ENCODE measurements around the gene KIF25.

KIF25 gene

GRCh38 chr6:167957626-167958025 is 39.8 kb upstream of the KIF25 start:
- no peak overlapping the region for H3K4me3 ChIP-seq (ENCODE audit: low read length in 2 of 2)
- peaks cover 16 to 21% of the 10 kb centered on the region in 2 donors for H3K36me3 ChIP-seq (ENCODE audit: control insufficient read depth in 2 of 2, insufficient read depth in 2 of 2, low read length in 2 of 2)
- H3K4me1 ChIP-seq (ENCODE audit: control insufficient read depth in 2 of 2, insufficient read depth in 2 of 2, low read length in 2 of 2), result peaks cover 0 to 7% of the 10 kb centered on the region in 2 donors
- no peak overlapping the region for H3K27ac ChIP-seq (ENCODE audit: low read depth in 2 of 2, low read length in 2 of 2)
- H3K9ac ChIP-seq (ENCODE audit: low read depth in 1 of 2, low read length in 2 of 2), result no peak overlapping the region
- no peaks in the 10 kb centered on the region for H3K9me3 ChIP-seq (ENCODE audit: control insufficient read depth in 2 of 2, low read length in 2 of 2)
- no peaks in the 10 kb centered on the region for H3K27me3 ChIP-seq (ENCODE audit: control insufficient read depth in 2 of 2, insufficient read depth in 2 of 2, low read length in 2 of 2)

GRCh38 chr6:167960579-167960978 is 36.9 kb upstream of the KIF25 start:
- no peak overlapping the region for H3K4me3 ChIP-seq (ENCODE audit: low read length in 2 of 2)
- H3K4me1 ChIP-seq (ENCODE audit: control insufficient read depth in 2 of 2, insufficient read depth in 2 of 2, low read length in 2 of 2), result peaks cover 5 to 29% of the 10 kb centered on the region in 2 donors
- H3K9me3 ChIP-seq (ENCODE audit: control insufficient read depth in 2 of 2, low read length in 2 of 2), result no peaks in the 10 kb centered on the region
- peaks cover 25% of the 10 kb centered on the region in 2 donors for H3K36me3 ChIP-seq (ENCODE audit: control insufficient read depth in 2 of 2, insufficient read depth in 2 of 2, low read length in 2 of 2)
- H3K27ac ChIP-seq (ENCODE audit: low read depth in 2 of 2, low read length in 2 of 2), result no peak overlapping the region
- no peak overlapping the region for H3K9ac ChIP-seq (ENCODE audit: low read depth in 1 of 2, low read length in 2 of 2)
- H3K27me3 ChIP-seq (ENCODE audit: control insufficient read depth in 2 of 2, insufficient read depth in 2 of 2, low read length in 2 of 2), result no peaks in the 10 kb centered on the region

GRCh38 chr6:167962711-167963110 is 34.8 kb upstream of the KIF25 start:
- Histone ChIP-seq H3K4me1 (ENCODE audit: control insufficient read depth in 2 of 2, insufficient read depth in 2 of 2, low read length in 2 of 2) (peaks cover 16 to 41% of the 10 kb centered on the region in 2 donors), H3K27me3 (ENCODE audit: control insufficient read depth in 2 of 2, insufficient read depth in 2 of 2, low read length in 2 of 2) (no peaks in the 10 kb centered on the region), H3K9me3 (ENCODE audit: control insufficient read depth in 2 of 2, low read length in 2 of 2) (peaks cover 0 to 2% of the 10 kb centered on the region in 2 donors), H3K27ac (ENCODE audit: low read depth in 2 of 2, low read length in 2 of 2) (no peak overlapping the region), H3K36me3 (ENCODE audit: control insufficient read depth in 2 of 2, insufficient read depth in 2 of 2, low read length in 2 of 2) (peaks cover 32 to 33% of the 10 kb centered on the region in 2 donors), H3K4me3 (ENCODE audit: low read length in 2 of 2) (no peak overlapping the region), H3K9ac (ENCODE audit: low read depth in 1 of 2, low read length in 2 of 2) (no peak overlapping the region)

- H3K9me3 ChIP-seq (ENCODE audit: control insufficient read depth in 2 of 2, low read length in 2 of 2), result peaks cover 0 to 2% of the 10 kb centered on the region in 2 donors
- no peak overlapping the region for H3K9ac ChIP-seq (ENCODE audit: low read depth in 1 of 2, low read length in 2 of 2)
- no peak overlapping the region for H3K4me3 ChIP-seq (ENCODE audit: low read length in 2 of 2)
- H3K27me3 ChIP-seq (ENCODE audit: control insufficient read depth in 2 of 2, insufficient read depth in 2 of 2, low read length in 2 of 2), result no peaks in the 10 kb centered on the region
- H3K27ac ChIP-seq (ENCODE audit: low read depth in 2 of 2, low read length in 2 of 2), result peak overlapping the region; percentile 70 to 75
- peaks cover 31 to 39% of the 10 kb centered on the region in 2 donors for H3K36me3 ChIP-seq (ENCODE audit: control insufficient read depth in 2 of 2, insufficient read depth in 2 of 2, low read length in 2 of 2)
- peaks cover 16 to 41% of the 10 kb centered on the region in 2 donors for H3K4me1 ChIP-seq (ENCODE audit: control insufficient read depth in 2 of 2, insufficient read depth in 2 of 2, low read length in 2 of 2)
Measured at GRCh38 chr6:167963589-167964057, 33.8 kb upstream of the KIF25 start.

- Histone ChIP-seq H3K27me3 (ENCODE audit: control insufficient read depth in 2 of 2, insufficient read depth in 2 of 2, low read length in 2 of 2) (no peaks in the 10 kb centered on the region), H3K36me3 (ENCODE audit: control insufficient read depth in 2 of 2, insufficient read depth in 2 of 2, low read length in 2 of 2) (peaks cover 43 to 47% of the 10 kb centered on the region in 2 donors), H3K27ac (ENCODE audit: low read depth in 2 of 2, low read length in 2 of 2) (peak overlapping the region; percentile 70 to 75), H3K4me3 (ENCODE audit: low read length in 2 of 2) (no peak overlapping the region), H3K4me1 (ENCODE audit: control insufficient read depth in 2 of 2, insufficient read depth in 2 of 2, low read length in 2 of 2) (peaks cover 16 to 41% of the 10 kb centered on the region in 2 donors), H3K9me3 (ENCODE audit: control insufficient read depth in 2 of 2, low read length in 2 of 2) (peaks cover 0 to 2% of the 10 kb centered on the region in 2 donors), H3K9ac (ENCODE audit: low read depth in 1 of 2, low read length in 2 of 2) (peak overlapping the region in 1 of 2 donors; percentile 44)
Measured at GRCh38 chr6:167965592-167966539, 31.6 kb upstream of the KIF25 start.

- Histone ChIP-seq H3K9me3 (ENCODE audit: control insufficient read depth in 2 of 2, low read length in 2 of 2) (peaks cover 0 to 2% of the 10 kb centered on the region in 2 donors), H3K9ac (ENCODE audit: low read depth in 1 of 2, low read length in 2 of 2) (peak overlapping the region in 1 of 2 donors; percentile 35), H3K4me3 (ENCODE audit: low read length in 2 of 2) (no peak overlapping the region), H3K36me3 (ENCODE audit: control insufficient read depth in 2 of 2, insufficient read depth in 2 of 2, low read length in 2 of 2) (peaks cover 44 to 53% of the 10 kb centered on the region in 2 donors), H3K27me3 (ENCODE audit: control insufficient read depth in 2 of 2, insufficient read depth in 2 of 2, low read length in 2 of 2) (no peaks in the 10 kb centered on the region), H3K4me1 (ENCODE audit: control insufficient read depth in 2 of 2, insufficient read depth in 2 of 2, low read length in 2 of 2) (peaks cover 16 to 41% of the 10 kb centered on the region in 2 donors), H3K27ac (ENCODE audit: low read depth in 2 of 2, low read length in 2 of 2) (peak overlapping the region; percentile 10 to 70)
Measured at GRCh38 chr6:167966540-167966905, 30.9 kb upstream of the KIF25 start.

- peaks cover 16 to 32% of the 10 kb centered on the region in 2 donors for H3K4me1 ChIP-seq (ENCODE audit: control insufficient read depth in 2 of 2, insufficient read depth in 2 of 2, low read length in 2 of 2)
- no peak overlapping the region for H3K9ac ChIP-seq (ENCODE audit: low read depth in 1 of 2, low read length in 2 of 2)
- no peaks in the 10 kb centered on the region for H3K27me3 ChIP-seq (ENCODE audit: control insufficient read depth in 2 of 2, insufficient read depth in 2 of 2, low read length in 2 of 2)
- H3K4me3 ChIP-seq (ENCODE audit: low read length in 2 of 2), result no peak overlapping the region
- H3K9me3 ChIP-seq (ENCODE audit: control insufficient read depth in 2 of 2, low read length in 2 of 2), result peaks cover 0 to 2% of the 10 kb centered on the region in 2 donors
- H3K27ac ChIP-seq (ENCODE audit: low read depth in 2 of 2, low read length in 2 of 2), result no peak overlapping the region
- H3K36me3 ChIP-seq (ENCODE audit: control insufficient read depth in 2 of 2, insufficient read depth in 2 of 2, low read length in 2 of 2), result peaks cover 41 to 48% of the 10 kb centered on the region in 2 donors
Measured at GRCh38 chr6:167968091-167968490, 29.4 kb upstream of the KIF25 start.

- H3K27ac ChIP-seq (ENCODE audit: low read depth in 2 of 2, low read length in 2 of 2), result no peak overlapping the region
- no peaks in the 10 kb centered on the region for H3K27me3 ChIP-seq (ENCODE audit: control insufficient read depth in 2 of 2, insufficient read depth in 2 of 2, low read length in 2 of 2)
- no peak overlapping the region for H3K9ac ChIP-seq (ENCODE audit: low read depth in 1 of 2, low read length in 2 of 2)
- H3K36me3 ChIP-seq (ENCODE audit: control insufficient read depth in 2 of 2, insufficient read depth in 2 of 2, low read length in 2 of 2), result peaks cover 36 to 41% of the 10 kb centered on the region in 2 donors
- peaks cover 0 to 2% of the 10 kb centered on the region in 2 donors for H3K9me3 ChIP-seq (ENCODE audit: control insufficient read depth in 2 of 2, low read length in 2 of 2)
- peaks cover 15 to 21% of the 10 kb centered on the region in 2 donors for H3K4me1 ChIP-seq (ENCODE audit: control insufficient read depth in 2 of 2, insufficient read depth in 2 of 2, low read length in 2 of 2)
- no peak overlapping the region for H3K4me3 ChIP-seq (ENCODE audit: low read length in 2 of 2)
Measured at GRCh38 chr6:167970230-167970629, 27.2 kb upstream of the KIF25 start.

- Histone ChIP-seq H3K36me3 (ENCODE audit: control insufficient read depth in 2 of 2, insufficient read depth in 2 of 2, low read length in 2 of 2) (peaks cover 25 to 31% of the 10 kb centered on the region in 2 donors), H3K27me3 (ENCODE audit: control insufficient read depth in 2 of 2, insufficient read depth in 2 of 2, low read length in 2 of 2) (no peaks in the 10 kb centered on the region), H3K27ac (ENCODE audit: low read depth in 2 of 2, low read length in 2 of 2) (no peak overlapping the region), H3K9ac (ENCODE audit: low read depth in 1 of 2, low read length in 2 of 2) (no peak overlapping the region), H3K9me3 (ENCODE audit: control insufficient read depth in 2 of 2, low read length in 2 of 2) (peaks cover 0 to 2% of the 10 kb centered on the region in 2 donors), H3K4me3 (ENCODE audit: low read length in 2 of 2) (no peak overlapping the region), H3K4me1 (ENCODE audit: control insufficient read depth in 2 of 2, insufficient read depth in 2 of 2, low read length in 2 of 2) (peaks cover 8 to 9% of the 10 kb centered on the region in 2 donors)
Measured at GRCh38 chr6:167972193-167972592, 25.3 kb upstream of the KIF25 start.
